GM18861 (cell line): ENCODE results near the gene ARHGEF28.

Experiments used
- ATAC-seq: cut with Tn5 transposase; IDR thresholded peaks from one replicate; pipeline ENCODE4 v1.9.1; 2021; ENCODE audit not compliant: unreplicated experiment

ARHGEF28 gene

GRCh38 chr5:73952872-73953271, 326.9 kb downstream of the ARHGEF28 start:
- no peak for ATAC-seq

DNA sequence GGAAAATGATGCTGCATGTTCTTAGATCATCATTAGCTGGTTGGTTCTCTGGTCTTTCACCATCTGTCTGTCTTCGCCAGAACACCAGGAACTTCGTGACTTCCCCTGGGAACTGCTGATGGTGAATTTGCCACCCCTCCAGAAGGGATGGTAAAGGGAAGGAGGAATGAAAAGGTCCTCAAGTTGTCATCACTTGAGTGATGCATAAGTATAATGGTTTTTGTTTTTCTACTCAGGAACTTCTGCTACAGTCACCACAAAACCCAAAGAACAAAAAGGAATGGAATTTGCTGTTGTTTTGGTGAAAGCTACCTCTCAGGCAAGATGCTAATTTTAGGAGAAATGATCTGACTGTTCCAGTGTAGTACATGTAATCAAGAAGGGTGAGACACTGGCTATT, 328.4 kb downstream of the ARHGEF28 start:
- no peak for ATAC-seq

DNA sequence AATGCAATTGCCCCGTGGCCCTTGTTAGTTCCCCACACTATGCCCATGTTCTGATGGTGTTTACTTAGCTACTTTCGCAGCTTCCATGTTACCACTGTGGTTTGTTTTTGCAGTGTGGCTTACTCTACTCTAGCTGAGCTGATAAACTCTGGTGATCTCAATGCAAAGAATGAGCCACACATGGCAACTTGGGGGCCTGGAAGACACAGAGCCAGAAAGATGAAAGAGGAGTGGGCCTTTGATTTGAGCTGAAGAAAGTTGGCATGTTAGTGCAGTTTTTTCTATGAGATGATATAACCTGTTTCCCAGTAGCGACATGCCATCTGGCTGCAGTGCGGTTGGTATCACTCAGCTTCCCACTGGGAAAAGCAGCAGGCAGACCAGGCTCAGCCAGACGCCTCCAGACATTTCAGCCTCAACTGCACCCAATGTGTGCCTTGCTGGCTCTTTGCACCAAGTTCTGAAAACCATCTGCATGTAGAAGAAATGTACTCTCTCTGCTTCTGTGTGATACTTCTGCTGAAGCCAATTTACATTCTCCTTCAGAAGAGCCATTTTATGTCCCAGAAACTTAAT, 329.4 kb downstream of the ARHGEF28 start:
- ATAC-seq = no peak

GRCh38 chr5:73957397-73958001, 331.5 kb downstream of the ARHGEF28 start:
- no peak for ATAC-seq

DNA sequence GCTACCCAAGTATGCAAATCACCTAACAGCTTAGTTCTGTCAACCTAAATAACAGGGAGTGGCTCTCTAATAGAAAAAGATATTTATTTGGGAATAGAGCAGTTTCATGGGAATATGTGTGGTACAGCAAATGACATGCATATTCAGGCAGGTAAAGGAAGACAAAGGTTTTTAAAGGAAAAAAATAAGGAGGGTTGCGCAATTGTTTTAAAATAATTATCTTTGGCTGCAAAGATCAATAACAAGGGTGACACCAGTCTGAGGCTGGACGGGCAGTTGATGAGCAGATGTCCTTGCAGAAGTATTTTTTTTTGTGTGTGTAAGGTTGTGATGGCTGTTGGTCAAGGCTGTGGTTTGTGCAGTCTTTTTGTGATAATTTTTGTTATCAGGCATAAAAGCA, 332.0 kb downstream of the ARHGEF28 start:
- ATAC-seq = no peak

- ATAC-seq = no peak
Measured at GRCh38 chr5:73960023-73960422, 334.0 kb downstream of the ARHGEF28 start.

DNA sequence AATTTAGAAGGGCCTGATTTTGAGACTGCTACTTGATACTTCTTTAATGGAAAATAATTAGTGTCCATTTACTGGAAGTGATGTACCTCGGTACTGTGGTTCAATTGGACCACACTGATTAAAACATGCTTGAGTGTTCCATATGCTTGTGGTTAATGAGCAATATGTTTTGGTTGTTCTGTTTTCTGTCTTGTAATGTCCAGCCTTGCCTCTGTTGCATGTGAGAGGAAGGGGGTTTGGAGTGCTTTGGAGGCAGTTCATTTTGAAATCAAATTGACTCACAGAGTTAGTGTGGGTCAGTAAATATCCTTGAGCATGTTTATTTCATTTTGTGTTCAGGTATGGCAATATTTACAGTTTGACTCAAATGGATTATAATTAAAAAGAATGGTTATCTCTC, 334.4 kb downstream of the ARHGEF28 start:
- no peak for ATAC-seq

DNA sequence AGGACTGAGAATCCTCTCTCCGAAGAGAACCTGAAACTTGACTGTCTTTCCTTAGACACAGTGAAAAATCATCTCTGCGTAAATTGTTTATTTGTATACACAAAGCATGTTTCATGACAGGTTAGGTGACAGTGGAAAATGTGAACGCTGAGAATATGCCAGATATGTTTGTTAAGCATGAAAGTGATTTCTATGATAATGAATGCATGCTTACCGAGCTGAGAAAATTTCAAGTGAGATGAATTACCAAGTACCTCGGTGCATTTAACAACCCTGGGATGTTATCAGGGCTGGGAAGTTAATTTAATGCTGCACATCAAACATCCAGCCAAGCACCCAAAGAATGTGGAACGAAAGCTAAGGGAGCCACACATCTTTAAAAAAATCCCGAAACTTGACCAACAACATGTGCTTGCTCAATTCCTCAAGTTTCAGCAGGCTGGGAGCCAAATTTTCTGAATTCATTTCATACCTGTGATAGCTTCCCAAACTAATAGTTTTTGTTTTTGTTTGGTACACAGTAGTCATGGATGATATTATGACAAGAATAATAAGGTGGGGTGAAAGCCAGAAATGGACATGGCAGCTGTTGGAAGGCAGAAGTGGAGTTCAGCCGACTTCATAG, 336.9 kb downstream of the ARHGEF28 start:
- ATAC-seq = no peak

GRCh38 chr5:73964352-73964865, 338.4 kb downstream of the ARHGEF28 start:
- no peak for ATAC-seq

DNA sequence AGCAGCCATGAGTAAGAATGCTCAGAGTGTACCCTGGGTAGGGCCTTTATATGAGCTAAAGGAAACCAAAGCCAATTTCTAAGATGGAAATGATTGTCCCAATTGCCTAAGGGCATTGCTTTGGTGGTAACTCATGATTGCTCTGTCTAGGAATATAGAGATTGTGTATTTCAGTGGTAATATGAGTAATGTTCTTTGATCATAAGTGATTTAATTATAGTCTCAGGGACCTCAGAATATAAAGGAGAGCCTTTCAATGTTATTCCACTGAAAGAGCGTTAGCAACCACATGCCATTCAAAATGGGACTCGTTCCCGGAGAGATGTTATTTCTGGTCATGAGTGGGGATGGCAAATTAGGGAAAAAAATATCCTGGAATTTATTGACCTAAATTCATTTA, 340.5 kb downstream of the ARHGEF28 start:
- no peak for ATAC-seq

DNA sequence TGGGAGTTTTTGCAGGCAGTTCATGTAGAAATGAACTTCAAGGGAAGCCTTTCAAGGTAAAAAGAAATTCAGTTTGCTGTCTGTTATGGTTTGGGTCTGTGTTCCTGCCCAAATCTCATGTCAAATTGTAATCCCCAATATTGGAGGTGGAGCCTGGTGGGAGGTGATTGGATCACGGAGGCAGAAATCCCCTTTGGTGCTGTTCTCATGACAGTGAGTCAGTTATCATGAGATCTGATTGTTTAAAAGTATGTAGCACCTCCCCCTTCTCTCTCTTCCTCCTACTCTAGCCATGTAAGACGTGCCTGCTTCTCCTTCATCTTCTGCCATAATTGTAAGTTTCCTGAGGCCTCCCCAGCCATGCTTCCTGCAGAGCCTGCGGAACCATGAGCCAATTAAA, 341.4 kb downstream of the ARHGEF28 start:
- no peak for ATAC-seq

DNA sequence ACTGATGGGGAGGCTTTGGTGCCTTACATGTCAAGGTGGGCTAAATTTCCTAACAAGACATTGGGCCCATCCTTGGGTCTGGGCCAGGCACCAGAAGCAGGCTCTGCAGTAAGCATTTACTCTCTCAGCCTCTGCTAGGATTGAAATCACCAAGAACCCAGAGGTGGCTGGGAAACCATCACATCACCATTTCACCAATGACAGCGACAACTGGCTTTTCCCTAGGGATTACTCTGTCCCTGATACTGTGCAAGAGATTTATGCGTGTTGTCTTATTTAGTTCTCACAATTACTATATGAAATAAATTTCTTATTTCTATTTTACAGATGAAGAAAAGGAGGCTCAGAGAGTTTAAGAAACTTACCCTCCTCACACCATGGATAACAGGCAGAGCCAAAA, 342.2 kb downstream of the ARHGEF28 start:
- no peak for ATAC-seq

DNA sequence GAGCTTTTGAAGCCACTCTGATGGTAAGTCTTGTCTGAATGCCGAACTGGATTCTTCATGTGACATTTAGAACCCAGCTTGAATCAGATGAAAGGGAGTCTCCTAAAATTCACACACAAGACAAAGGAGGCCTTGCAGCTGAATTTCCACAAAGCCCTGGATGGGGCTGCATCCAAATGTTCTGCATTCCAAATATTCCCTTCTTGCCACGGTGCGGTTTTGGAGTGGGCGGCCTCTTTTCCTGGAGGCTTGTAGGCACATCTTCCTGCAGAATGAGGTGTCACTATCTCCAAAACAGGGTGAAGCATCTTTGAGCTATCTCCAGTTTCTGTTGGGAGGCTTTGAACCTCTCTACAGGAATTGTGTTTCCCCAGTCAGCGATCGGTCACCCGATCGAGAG, 342.7 kb downstream of the ARHGEF28 start:
- ATAC-seq = no peak

- ATAC-seq = no peak
Measured at GRCh38 chr5:73969195-73970036, 343.4 kb downstream of the ARHGEF28 start.

GRCh38 chr5:73971326-73971725, 345.3 kb downstream of the ARHGEF28 start:
- no peak for ATAC-seq

DNA sequence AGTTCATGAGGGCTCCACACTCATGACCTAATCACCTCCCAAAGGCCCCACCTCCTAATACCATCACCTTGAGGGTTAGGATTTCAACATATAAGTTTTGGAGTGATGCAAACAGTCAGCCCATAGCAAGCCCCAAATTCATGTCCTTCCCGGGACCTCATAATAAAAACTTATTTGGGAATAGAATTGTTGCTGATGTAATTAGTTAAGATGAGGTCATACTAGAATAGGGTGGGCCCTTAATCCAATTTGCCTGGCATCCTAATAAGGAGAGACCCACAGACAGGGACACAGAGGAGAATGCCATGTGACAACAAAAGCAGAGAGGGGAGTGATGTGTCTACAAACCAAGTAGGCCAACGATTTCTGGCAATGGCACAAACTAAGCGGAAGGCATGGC, 347.1 kb downstream of the ARHGEF28 start:
- no peak for ATAC-seq

DNA sequence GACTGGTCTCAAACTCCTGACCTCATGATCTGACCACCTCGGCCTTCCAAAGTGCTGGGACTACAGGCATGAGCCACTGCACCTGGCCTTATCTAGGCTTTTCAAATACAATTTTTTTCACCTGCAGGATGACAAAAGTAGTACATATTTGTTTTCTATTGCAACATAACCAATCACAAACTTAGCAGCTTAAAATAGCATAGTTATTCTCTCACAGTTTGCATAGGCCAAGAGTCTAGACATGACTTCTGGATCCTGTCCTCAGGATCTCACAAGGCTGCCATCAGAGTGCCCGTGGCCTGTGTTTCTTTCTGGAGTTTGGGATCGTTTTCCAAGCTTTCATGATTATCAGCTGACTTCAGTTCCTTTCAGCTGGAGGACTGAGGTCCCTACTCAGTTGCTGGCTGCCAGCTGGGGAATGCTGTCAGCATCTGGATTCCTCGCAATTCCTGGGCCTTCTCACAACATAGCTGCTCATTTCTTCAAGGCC, 348.9 kb downstream of the ARHGEF28 start:
- ATAC-seq = no peak

DNA sequence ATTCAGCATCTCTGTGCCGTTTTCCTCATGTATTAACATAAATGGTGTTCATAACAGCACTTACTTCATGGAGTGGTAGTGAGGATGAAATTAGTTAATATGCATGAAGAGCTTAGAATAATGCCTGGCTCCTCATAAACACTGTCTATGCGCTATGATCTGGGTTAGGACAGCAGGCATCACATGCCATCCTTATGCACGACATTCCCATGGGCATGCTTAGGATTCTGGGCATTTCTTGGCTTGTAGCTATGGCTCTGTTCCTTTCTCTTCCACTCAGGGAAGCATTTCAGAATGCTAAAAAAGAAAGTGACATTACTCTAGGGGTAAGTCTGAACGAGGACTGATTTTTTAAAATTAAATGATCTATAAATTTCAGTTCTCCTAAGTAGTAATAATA, 349.8 kb downstream of the ARHGEF28 start:
- ATAC-seq = no peak

GRCh38 chr5:73977146-73977545, 351.1 kb downstream of the ARHGEF28 start:
- no peak for ATAC-seq

- ATAC-seq = no peak
Measured at GRCh38 chr5:73979321-73979720, 353.3 kb downstream of the ARHGEF28 start.

- no peak for ATAC-seq
Measured at GRCh38 chr5:73981704-73982103, 355.7 kb downstream of the ARHGEF28 start.
